ENCODE results near the gene AQP9. TPM values are rescaled to one million over a fixed set of nuclear protein-coding genes. Genes with fewer than 3 reads are reported as not detected.

AQP9 gene
- total RNA-seq, 4 donors from 2014 or later, result 2.1 to 119 (median 3.5) TPM

GRCh38 chr15:58179206-58179605, 41.0 kb downstream of the AQP9 start:
- TF ChIP-seq, protein P1, sequence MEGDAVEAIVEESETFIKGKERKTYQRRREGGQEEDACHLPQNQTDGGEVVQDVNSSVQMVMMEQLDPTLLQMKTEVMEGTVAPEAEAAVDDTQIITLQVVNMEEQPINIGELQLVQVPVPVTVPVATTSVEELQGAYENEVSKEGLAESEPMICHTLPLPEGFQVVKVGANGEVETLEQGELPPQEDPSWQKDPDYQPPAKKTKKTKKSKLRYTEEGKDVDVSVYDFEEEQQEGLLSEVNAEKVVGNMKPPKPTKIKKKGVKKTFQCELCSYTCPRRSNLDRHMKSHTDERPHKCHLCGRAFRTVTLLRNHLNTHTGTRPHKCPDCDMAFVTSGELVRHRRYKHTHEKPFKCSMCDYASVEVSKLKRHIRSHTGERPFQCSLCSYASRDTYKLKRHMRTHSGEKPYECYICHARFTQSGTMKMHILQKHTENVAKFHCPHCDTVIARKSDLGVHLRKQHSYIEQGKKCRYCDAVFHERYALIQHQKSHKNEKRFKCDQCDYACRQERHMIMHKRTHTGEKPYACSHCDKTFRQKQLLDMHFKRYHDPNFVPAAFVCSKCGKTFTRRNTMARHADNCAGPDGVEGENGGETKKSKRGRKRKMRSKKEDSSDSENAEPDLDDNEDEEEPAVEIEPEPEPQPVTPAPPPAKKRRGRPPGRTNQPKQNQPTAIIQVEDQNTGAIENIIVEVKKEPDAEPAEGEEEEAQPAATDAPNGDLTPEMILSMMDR (IDR thresholded peaks at IDR 0.05; ENCODE audit: low read depth), result no peak

- TF ChIP-seq, protein P1 (IDR thresholded peaks at IDR 0.05; ENCODE audit: low read depth), result no peak
Observed at GRCh38 chr15:58179741-58180381, 41.7 kb downstream of the AQP9 start.

- TF ChIP-seq, protein P1 (IDR thresholded peaks at IDR 0.05; ENCODE audit: low read depth), result no peak
Observed at GRCh38 chr15:58182460-58183163, 44.4 kb downstream of the AQP9 start.

GRCh38 chr15:58185439-58185838, 47.3 kb downstream of the AQP9 start:
- TF ChIP-seq, protein P1 (IDR thresholded peaks at IDR 0.05; ENCODE audit: low read depth), result no peak

GRCh38 chr15:58189148-58189811, 51.1 kb downstream of the AQP9 start:
- TF ChIP-seq, protein P1 (IDR thresholded peaks at IDR 0.05; ENCODE audit: low read depth), result no peak

DNA sequence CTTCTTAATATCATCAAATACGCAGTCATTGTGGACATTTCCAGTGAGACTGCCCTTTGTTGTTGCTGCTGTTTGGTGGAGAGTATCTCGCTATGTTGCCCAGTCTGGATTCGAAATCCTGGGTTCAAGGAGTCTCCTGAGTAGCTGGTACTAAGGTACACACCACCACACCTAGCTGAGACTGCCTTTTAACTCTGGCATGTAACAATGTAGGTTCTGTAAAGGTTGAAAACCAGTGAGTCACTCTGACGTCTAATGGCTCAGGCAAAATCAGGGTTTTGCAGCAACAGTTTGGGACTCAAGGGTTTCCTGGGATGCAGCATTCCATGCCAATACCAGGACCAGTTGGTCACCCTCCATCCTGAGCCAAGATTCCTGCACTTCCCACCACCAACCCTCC, 52.2 kb downstream of the AQP9 start:
- TF ChIP-seq, protein P1 (IDR thresholded peaks at IDR 0.05; ENCODE audit: low read depth), result no peak

- TF ChIP-seq, protein P1 (IDR thresholded peaks at IDR 0.05; ENCODE audit: low read depth), result no peak
Observed at GRCh38 chr15:58200739-58201138, 62.6 kb downstream of the AQP9 start.
